ENCODE measurements around the gene STAT1.

GRCh38 chr2:190935054-190935453 is 78.9 kb downstream of the STAT1 start:
- TF ChIP-seq CTCF (IDR thresholded peaks at IDR 0.05) (no peak), POLR2A (IDR thresholded peaks at IDR 0.05) (no peak)
